Measurements from ENCODE around the gene TRMT61A.

The TRMT61A gene

GRCh38 chr14:103517174-103517566 lies 11.8 kb upstream of the TRMT61A start:
- Mint-ChIP-seq H3K27me3 (peaks cover 19% of the 10 kb centered on the region), H3K4me1 (peaks cover 21% of the 10 kb centered on the region), H3K27ac (no peak overlapping the region), H3K36me3 (peaks cover 6% of the 10 kb centered on the region), H3K4me3 (no peak overlapping the region), H3K9me3 (no peaks in the 10 kb centered on the region)
- ATAC-seq, result no peak

GRCh38 chr14:103517721-103518421 lies 11.1 kb upstream of the TRMT61A start:
- Mint-ChIP-seq H3K4me1 (peaks cover 21% of the 10 kb centered on the region), H3K36me3 (no peaks in the 10 kb centered on the region), H3K4me3 (no peak overlapping the region), H3K27ac (no peak overlapping the region), H3K9me3 (no peaks in the 10 kb centered on the region), H3K27me3 (peaks cover 19% of the 10 kb centered on the region)
- ATAC-seq, result no peak

GRCh38 chr14:103518422-103519042 lies 10.5 kb upstream of the TRMT61A start:
- H3K4me3 Mint-ChIP-seq, result no peak overlapping the region
- ATAC-seq, result peak; percentile 42
- no peaks in the 10 kb centered on the region for H3K36me3 Mint-ChIP-seq

DNA sequence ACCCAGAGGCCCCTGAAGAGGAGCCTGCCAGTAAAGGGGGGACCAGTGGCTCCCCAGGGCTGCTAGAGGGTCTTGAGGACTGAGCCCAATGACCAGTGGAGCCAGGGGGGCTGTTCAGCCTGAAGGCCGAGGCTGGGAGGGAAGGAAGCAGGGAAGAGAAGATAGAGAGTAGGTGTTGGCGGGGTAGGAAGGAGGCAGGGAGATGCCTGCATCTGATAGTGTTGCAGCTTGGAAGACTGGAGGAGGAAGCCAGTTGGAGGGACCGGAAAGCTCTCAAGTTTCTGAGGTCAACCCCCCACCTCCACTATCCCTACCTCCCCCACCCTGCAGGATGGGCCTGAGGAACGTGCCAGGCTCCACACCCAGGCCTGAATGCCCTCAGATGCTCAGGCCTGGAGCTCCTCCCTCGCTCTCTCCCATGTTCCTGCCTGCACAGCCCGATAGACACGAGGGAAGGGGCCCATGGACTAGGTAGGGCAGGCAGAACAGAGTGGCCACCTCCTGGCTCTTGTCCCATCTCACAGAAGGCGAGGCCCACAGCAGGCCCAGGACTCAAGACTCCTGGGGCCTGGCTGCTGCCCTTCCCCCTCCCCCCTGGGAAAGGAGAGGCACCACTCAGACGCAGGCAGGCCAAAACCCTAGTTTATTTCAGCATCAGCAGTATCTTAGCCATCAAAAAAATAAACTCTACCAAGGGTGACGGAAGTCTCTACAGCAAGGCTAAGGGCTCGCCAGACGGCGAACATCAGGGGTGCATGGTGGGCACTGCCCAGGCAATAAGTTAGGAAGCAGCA lies 9.8 kb upstream of the TRMT61A start:
- Mint-ChIP-seq H3K27ac (no peak overlapping the region), H3K9me3 (no peaks in the 10 kb centered on the region), H3K27me3 (peaks cover 19% of the 10 kb centered on the region), H3K36me3 (no peaks in the 10 kb centered on the region), H3K4me3 (peak overlapping the region; percentile 4), H3K4me1 (peaks cover 21% of the 10 kb centered on the region)
- no peak for ATAC-seq

More at GRCh38 chr14:103518422-103519042, 10.5 kb upstream of the TRMT61A start:
- H3K27ac Mint-ChIP-seq, result no peak overlapping the region
- peaks cover 21% of the 10 kb centered on the region for H3K4me1 Mint-ChIP-seq
- peaks cover 19% of the 10 kb centered on the region for H3K27me3 Mint-ChIP-seq
- no peaks in the 10 kb centered on the region for H3K9me3 Mint-ChIP-seq

- Mint-ChIP-seq H3K4me1 (peaks cover 21% of the 10 kb centered on the region), H3K4me3 (peak overlapping the region; percentile 25)
- ATAC-seq, result no peak
Measured at GRCh38 chr14:103519837-103520212, 9.2 kb upstream of the TRMT61A start.

GRCh38 chr14:103520269-103520656 lies 8.7 kb upstream of the TRMT61A start:
- Mint-ChIP-seq H3K27ac (no peak overlapping the region), H3K4me3 (peak overlapping the region; percentile 25), H3K27me3 (peaks cover 19% of the 10 kb centered on the region), H3K36me3 (no peaks in the 10 kb centered on the region), H3K4me1 (peaks cover 25% of the 10 kb centered on the region), H3K9me3 (no peaks in the 10 kb centered on the region)
- ATAC-seq, result peak; percentile 52

More at GRCh38 chr14:103519837-103520212, 9.2 kb upstream of the TRMT61A start:
- Mint-ChIP-seq H3K9me3 (no peaks in the 10 kb centered on the region), H3K27me3 (peaks cover 19% of the 10 kb centered on the region), H3K36me3 (no peaks in the 10 kb centered on the region), H3K27ac (no peak overlapping the region)

GRCh38 chr14:103520657-103521437 lies 8.1 kb upstream of the TRMT61A start:
- Mint-ChIP-seq H3K4me3 (peak overlapping the region; percentile 39), H3K27ac (no peak overlapping the region), H3K9me3 (no peaks in the 10 kb centered on the region), H3K27me3 (peaks cover 19% of the 10 kb centered on the region), H3K4me1 (peaks cover 31% of the 10 kb centered on the region), H3K36me3 (no peaks in the 10 kb centered on the region)
- peak; percentile 50 for ATAC-seq

DNA sequence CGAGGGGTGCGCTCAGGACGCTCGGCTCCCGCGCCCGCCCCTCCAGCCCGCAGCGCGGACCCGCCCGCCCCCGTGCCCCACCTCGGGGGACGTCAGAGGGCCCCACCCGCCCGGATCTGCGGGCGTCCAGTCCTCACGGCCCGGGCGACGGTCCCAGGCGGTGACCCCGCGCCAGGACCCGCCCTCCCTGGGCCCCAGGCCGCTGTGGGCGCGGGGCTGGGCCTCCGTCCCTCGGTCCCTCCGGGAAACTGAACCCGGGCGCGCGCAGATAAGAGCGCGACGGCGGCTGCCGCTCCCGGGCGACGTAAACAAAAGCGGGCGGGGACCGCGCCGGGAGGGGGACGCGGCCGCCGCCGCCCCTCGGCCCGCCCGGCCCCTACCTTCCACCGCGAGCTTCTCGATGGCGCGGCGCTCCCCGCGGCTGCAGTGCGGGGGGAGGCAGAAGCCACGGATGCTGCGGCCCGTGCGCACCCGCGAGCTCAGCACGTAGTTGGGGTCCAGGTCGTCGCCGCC lies 7.5 kb upstream of the TRMT61A start:
- no peaks in the 10 kb centered on the region for H3K9me3 Mint-ChIP-seq
- no peak for ATAC-seq
- no peak overlapping the region for H3K27ac Mint-ChIP-seq
- H3K36me3 Mint-ChIP-seq, result no peaks in the 10 kb centered on the region
- H3K4me3 Mint-ChIP-seq, result peak overlapping the region; percentile 26
- H3K27me3 Mint-ChIP-seq, result peaks cover 19% of the 10 kb centered on the region
- H3K4me1 Mint-ChIP-seq, result peaks cover 38% of the 10 kb centered on the region

DNA sequence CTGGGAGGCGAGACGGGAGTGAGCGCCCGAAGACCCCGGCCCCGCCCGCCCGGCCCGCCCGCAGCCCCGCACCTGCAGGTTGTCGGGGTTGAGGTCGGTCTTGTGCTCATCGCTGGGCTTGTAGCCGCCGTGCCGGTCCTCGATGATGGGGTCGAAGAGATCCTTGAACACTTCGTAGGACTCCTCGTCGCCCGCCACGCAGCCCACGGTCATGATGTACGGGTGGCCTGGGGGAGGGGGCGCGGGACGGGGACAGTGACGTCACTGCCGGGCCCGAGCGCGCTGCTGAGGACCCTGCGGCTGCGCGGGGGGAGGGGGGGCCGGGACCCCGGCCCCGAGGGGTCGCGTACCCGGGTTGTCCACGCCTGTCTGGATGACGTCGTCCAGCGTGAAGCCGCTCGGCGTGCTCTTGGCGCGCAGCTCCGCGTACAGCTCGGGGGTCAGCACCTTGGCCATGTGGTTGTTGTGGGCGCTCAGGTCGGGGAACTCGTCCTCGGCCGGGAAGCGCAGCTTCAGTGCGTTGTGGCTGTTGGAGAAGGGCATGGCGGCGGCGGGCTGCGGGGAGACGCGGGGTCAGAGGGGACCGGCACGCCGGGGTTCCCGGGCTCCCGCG lies 6.9 kb upstream of the TRMT61A start:
- peaks cover 43% of the 10 kb centered on the region for H3K4me1 Mint-ChIP-seq
- ATAC-seq, result no peak
- H3K4me3 Mint-ChIP-seq, result peak overlapping the region; percentile 34
- H3K9me3 Mint-ChIP-seq, result no peaks in the 10 kb centered on the region
- no peak overlapping the region for H3K27ac Mint-ChIP-seq
- peaks cover 19% of the 10 kb centered on the region for H3K27me3 Mint-ChIP-seq
- H3K36me3 Mint-ChIP-seq, result no peaks in the 10 kb centered on the region

DNA sequence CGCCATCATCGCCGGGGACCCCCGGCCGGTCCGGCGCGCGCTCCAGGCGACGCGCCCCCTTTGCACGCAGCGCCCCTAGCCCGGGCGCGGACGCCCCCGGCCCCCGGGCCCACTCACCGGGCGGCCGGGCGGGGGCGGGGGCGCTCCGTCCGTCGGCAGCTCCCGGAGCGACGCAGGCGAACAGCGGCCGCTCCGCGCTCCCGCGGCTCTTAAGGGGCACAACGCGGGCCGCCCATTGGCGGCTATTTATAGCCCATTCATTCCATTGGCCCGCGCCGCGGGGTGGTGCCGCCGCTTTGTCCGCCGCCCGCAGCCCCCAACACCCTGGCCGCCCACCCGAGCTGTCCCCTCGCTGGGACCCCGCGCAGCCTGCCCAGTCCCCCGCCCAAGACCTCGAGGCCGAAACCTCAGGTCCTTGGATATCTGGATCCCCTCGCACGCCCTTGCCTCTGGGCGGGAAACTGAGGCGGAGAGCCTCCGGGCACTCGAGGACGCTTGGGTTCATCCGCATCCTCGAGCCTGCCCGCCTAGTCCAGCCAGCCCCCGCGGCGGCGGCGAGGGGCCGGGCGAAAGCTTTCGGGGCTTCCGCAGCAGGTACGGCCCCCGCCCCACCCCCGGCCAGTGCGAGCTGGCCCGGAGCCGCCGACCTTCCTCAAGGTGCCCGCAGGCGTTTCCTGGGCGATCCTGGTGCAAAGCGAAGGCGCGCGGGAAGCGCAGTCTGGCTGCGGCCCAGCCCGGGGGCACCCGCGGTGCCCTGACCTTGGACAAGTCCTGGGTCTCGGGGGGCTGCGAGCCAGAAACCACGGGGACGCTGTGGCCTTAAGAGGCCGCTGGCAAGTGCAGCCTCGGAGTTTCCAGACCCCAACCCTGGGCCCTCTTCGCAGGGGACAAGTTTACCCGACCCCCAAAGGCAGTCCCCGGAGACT lies 6.1 kb upstream of the TRMT61A start, which contains the start of gene CKB:
CKB (minus strand) TSS at position 182 of the 926 bp plus-strand sequence. CDS start 337 bp downstream, outside the sequence.
- Mint-ChIP-seq H3K27ac (no peak within 1 kb of the TSS), H3K4me3 (peak within 1 kb of the TSS; percentile 34), H3K36me3 (no peaks in the 10 kb centered on the region), H3K4me1 (peaks cover 52% of the 10 kb centered on the region), H3K9me3 (no peaks in the 10 kb centered on the region), H3K27me3 (peaks cover 19% of the 10 kb centered on the region)
- no peak for ATAC-seq

- Mint-ChIP-seq H3K27me3 (peaks cover 18% of the 10 kb centered on the region), H3K36me3 (no peaks in the 10 kb centered on the region), H3K27ac (no peak overlapping the region), H3K4me3 (no peak overlapping the region), H3K4me1 (peaks cover 58% of the 10 kb centered on the region), H3K9me3 (no peaks in the 10 kb centered on the region)
- no peak for ATAC-seq
Measured at GRCh38 chr14:103523575-103523954, 5.4 kb upstream of the TRMT61A start.

DNA sequence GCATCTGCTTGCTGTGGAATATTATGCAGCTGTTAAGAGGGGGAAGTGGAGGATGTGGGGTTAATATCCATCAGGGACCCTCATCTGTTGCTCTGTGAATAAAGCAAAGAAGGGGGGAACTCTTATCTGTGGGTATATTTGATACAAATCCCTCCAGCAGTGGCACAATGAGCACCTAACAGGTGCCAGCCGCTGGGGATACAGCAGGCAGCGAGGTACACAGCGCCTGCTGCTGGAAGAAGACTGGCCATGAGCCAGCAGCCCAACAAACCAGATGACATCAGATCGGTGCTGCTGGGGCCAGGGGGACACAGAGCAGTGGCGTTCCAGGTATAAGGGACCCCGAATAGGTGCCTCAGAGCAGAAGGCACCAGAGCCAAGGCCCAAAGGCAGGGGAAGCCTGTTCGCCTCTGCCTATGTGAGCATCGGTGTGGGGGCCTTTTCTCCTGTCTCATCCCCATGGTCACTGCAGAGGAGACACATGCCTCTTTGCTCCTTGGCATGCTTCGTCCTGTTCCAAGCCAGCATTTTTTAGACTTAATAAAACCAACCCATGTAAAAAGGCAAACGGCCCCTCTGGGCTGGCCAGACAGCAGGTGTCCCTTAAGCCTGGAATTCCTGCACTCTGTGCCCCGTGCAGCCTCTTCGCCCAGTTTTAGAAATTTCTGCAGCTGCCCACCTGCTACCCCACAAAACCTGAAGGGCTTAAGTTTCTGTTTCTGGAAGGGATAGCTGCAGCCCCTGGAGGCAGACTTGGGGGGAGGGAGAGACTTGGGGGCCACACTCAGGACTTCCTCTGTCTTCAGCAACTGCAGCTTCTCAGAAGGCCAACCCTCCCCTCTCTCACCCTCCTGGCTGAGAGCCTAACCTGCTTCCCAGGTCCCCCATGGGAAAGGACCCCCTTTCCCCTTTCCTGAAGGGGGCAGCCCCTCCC lies 4.7 kb upstream of the TRMT61A start:
- Mint-ChIP-seq H3K4me3 (no peak overlapping the region), H3K27me3 (peaks cover 11% of the 10 kb centered on the region), H3K4me1 (peaks cover 56% of the 10 kb centered on the region), H3K27ac (no peak overlapping the region), H3K9me3 (no peaks in the 10 kb centered on the region), H3K36me3 (no peaks in the 10 kb centered on the region)
- no peak for ATAC-seq

Data from stimulated activated memory B cell treated with anti-CD40 and anti-IgM and Interleukin-4, amounts not matched to agents 10 μg/mL and 1 μg/mL and 100 μg/mL, for 72 hours (primary cell).